Ovary (tissue), 9 donors: ENCODE measurements around the gene SORBS1. TPM values are rescaled to one million over a fixed set of nuclear protein-coding genes. Genes with fewer than 3 reads are reported as not detected.

Source experiments
- DNase-seq, 5 donors: peaks; one replicate each; pipeline ENCODE4 v3.0.0-alpha.2; 2019 to 2020
- H3K27ac ChIP-seq, 2 donors: fragments of 200-600 bp; one replicate each; pipeline versions ENCODE4 v1.5.1 to v1.8.0; 2019 to 2022
- H3K27me3 ChIP-seq: fragments of 200-600 bp; one replicate; pipeline ENCODE4 v1.8.0; 2022
- H3K36me3 ChIP-seq: fragments of 200-600 bp; sonication (generic); one replicate; pipeline ENCODE4 v1.5.1; 2019
- H3K4me1 ChIP-seq: one replicate; pipeline ENCODE4 v1.8.1; 2013; ENCODE audit warnings: mild to moderate bottlenecking, moderate library complexity; ENCODE audit not compliant: insufficient read depth
- H3K4me3 ChIP-seq: fragments of 200-600 bp; sonication (generic); one replicate; pipeline ENCODE4 v1.5.1; 2017
- H3K9me3 ChIP-seq, 2 donors: fragments of 200-600 bp in 1 of 2; sonication (generic) in 1 of 2; one replicate each; pipeline versions ENCODE4 v1.5.1 to v1.8.1; 2013 to 2019; ENCODE audit warnings: mild to moderate bottlenecking in 1 of 2, moderate library complexity in 1 of 2
- EP300 ChIP-seq: sonication (generic); formaldehyde crosslinking; IDR thresholded peaks from one replicate; pipeline ENCODE4 v1.6.1; 2017; ENCODE audit warnings: antibody characterized with exemption
- POLR2A ChIP-seq: fragments of 450-650 bp; IDR thresholded peaks from one replicate; pipeline ENCODE4 v1.6.1; 2017; ENCODE audit warnings: antibody characterized with exemption, mild to moderate bottlenecking, moderate library complexity
- WGBS, 3 donors: extraction: QIAGEN DNeasy Blood & Tissue Kit in 1 of 3; methylation state at CpG; one replicate each; pipeline versions ENCODE4 v1.1.5 to v1.1.7; 2013 to 2017; 5-methylcytosine and 5-hydroxymethylcytosine counted together
- intact Hi-C, 4 donors: fragments of 100-400 bp; cut with DNase I; formaldehyde crosslinking; loops; one replicate each; pipeline versions ENCODE4 v1.11.0 to v1.15.1; 2022 to 2023
- polyA plus RNA-seq, 2 donors: library from polyadenylated mRNA; stranded (reverse); fragments of 200-250 nt in 1 of 2; fragments of 350-450 nt in 1 of 2; fragmentation: Illumina TruSeq in 1 of 2; extraction: RNeasy Lipid Tissue Mini Kit (QIAGEN cat#74804) in 1 of 2; gene quantifications; one replicate each; pipeline ENCODE4 v1.2.3, GENCODE V29; 2013 to 2014
- total RNA-seq, 7 donors: library from RNA; depleted of rRNA in 2 of 7; stranded (reverse); fragments of >200 nt in 2 of 7; fragmentation: NEBNext Ultra II Directional in 3 of 7; extraction: Animal tissue kit (Norgen Biotek cat#: 25700) in 3 of 7; gene quantifications; one replicate each; pipeline versions ENCODE4 v1.1.0 to v1.2.4, GENCODE V29; 2016 to 2023
- TF ChIP-seq, protein P1 (sequence below), 3 donors: fragments of 450-650 bp in 2 of 3; fragments of 200-600 bp in 1 of 3; IDR thresholded peaks; one replicate each; pipeline versions ENCODE4 v1.5.1 to v1.8.0; 2016 to 2022; ENCODE audit warnings: antibody characterized with exemption in 3 of 3, mild to moderate bottlenecking in 1 of 3
- donor health status: DM: no; HTN: no; CAD: no; lungs with moderate emphysema.
- donor health status: DM: no; HTN: no; CAD: no.
- donor health status: Bipolar disorder and iron deficiency.
- donor health status: DM: yes; HTN: yes; CAD: no.
- donor health status: DM: no; HTN: no; CAD: no.
- donor health status: DM: yes; HTN: yes; CAD: no.

The SORBS1 gene
- total and polyA plus RNA-seq, 9 donors: 10.7 to 156 (median 20.0) TPM

DNA sequence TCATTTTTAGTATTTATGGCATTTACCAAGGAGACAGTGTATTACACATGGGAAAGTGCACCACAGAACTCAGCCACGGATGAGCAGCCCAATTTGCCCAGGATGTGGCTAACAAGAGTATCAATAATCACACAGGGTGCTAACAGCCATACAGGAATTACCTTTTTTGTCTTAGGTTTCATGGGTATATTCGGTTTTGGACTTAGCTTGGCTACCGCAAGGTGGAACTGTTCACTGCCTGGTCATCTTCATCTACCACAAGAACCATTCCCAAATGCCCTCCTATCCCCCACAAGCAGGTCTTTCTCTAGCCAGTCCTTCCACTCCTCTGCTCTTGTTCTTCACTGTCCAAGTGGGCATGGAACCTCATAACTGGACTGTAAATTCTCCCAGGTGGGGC, 276.4 kb downstream of the SORBS1 start:
- TF ChIP-seq EP300 (no peak), POLR2A (no peak)
- TF ChIP-seq, protein P1, sequence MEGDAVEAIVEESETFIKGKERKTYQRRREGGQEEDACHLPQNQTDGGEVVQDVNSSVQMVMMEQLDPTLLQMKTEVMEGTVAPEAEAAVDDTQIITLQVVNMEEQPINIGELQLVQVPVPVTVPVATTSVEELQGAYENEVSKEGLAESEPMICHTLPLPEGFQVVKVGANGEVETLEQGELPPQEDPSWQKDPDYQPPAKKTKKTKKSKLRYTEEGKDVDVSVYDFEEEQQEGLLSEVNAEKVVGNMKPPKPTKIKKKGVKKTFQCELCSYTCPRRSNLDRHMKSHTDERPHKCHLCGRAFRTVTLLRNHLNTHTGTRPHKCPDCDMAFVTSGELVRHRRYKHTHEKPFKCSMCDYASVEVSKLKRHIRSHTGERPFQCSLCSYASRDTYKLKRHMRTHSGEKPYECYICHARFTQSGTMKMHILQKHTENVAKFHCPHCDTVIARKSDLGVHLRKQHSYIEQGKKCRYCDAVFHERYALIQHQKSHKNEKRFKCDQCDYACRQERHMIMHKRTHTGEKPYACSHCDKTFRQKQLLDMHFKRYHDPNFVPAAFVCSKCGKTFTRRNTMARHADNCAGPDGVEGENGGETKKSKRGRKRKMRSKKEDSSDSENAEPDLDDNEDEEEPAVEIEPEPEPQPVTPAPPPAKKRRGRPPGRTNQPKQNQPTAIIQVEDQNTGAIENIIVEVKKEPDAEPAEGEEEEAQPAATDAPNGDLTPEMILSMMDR (IDR thresholded peaks at IDR 0.05): no peak
- Histone ChIP-seq H3K4me3 (no peak overlapping the region), H3K36me3 (no peaks in the 10 kb centered on the region), H3K27me3 (no peaks in the 10 kb centered on the region), H3K27ac (no peak overlapping the region), H3K4me1 (no peaks in the 10 kb centered on the region), H3K9me3 (no peaks in the 10 kb centered on the region)
- 81 to 87% (median 85%) methylated on average over 3 of the region's 3 CpGs for WGBS, 3 donors
- intact Hi-C loops: no loop called here
- DNase-seq: no peak

DNA sequence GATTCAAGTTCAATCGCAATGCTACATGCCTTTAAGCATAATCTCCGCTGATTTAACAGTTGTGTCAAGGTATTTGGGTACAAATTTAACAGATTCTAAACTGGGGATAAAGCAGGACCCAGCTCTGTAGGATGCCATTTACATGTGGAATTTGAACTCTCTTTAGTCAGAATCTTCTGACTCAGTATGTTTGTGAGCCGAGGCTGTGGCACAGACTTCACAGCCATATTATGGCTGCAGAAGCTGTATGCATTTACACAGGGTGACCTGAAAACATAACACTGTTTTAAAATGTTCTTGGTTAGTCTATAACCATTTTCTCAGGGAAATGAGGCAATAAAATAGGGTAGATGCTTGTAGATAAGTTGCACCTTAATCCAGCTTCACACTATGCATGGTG, 279.1 kb downstream of the SORBS1 start:
- TF ChIP-seq EP300: no peak
- TF ChIP-seq, protein P1 (IDR thresholded peaks at IDR 0.05): no peak
- no peak for TF ChIP-seq POLR2A
- H3K36me3 ChIP-seq: no peaks in the 10 kb centered on the region
- H3K4me1 ChIP-seq: no peaks in the 10 kb centered on the region
- no peaks in the 10 kb centered on the region for H3K9me3 ChIP-seq
- no peaks in the 10 kb centered on the region for H3K27me3 ChIP-seq
- WGBS, 3 donors: 82 to 91% (median 88%) methylated on average over 3 of the region's 3 CpGs
- H3K27ac ChIP-seq: no peak overlapping the region
- no peak for DNase-seq
- H3K4me3 ChIP-seq: no peak overlapping the region
- intact Hi-C loops: no loop called here

DNA sequence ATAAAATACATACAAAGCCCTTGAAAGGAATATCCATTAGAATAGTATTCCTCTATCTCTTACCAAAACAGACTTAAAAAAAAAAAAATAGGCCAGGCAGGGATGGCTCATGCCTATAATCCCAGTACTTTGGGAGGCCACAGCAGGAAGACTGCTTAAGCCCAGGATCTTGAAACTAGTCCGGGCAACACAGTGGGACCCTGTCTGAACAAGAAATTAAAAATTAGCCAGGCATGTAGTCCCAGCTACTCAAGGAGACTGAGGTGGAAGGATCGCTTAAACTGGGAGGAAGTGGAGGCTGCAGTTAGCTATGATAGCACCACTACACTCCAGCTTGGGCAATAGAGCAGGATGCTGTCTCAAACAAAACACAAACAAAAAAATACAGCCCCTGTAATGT, 280.0 kb downstream of the SORBS1 start:
- DNase-seq: no peak
- no peaks in the 10 kb centered on the region for H3K9me3 ChIP-seq
- intact Hi-C loops: no loop called here
- H3K4me3 ChIP-seq: no peak overlapping the region
- H3K36me3 ChIP-seq: no peaks in the 10 kb centered on the region
- TF ChIP-seq, protein P1 (IDR thresholded peaks at IDR 0.05): no peak
- TF ChIP-seq EP300: no peak
- TF ChIP-seq POLR2A: no peak
- no peaks in the 10 kb centered on the region for H3K27me3 ChIP-seq
- H3K4me1 ChIP-seq: no peaks in the 10 kb centered on the region
- H3K27ac ChIP-seq: no peak overlapping the region
- 92 to 99% (median 97%) methylated on average over 2 of the region's 2 CpGs for WGBS, 3 donors

DNA sequence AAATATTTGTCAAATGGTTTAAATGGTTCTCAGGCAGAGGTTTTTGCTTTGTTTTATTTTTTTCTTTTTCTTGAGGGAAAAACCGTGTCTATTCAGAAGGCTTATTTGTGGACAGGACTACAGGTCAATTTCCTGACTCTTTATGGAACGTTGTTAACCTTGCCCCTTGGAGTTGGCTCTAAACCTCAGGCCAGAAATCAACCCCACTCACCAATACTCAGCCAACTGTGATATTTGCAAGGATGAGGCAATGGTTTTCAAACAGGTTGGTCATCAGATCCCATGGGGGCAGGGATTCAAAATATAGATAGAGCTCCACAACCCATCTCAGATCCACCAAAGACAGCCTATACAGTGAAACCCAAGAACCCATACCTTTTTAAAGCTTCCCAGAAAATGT, 280.5 kb downstream of the SORBS1 start:
- Histone ChIP-seq H3K4me1 (no peaks in the 10 kb centered on the region), H3K27ac (no peak overlapping the region), H3K9me3 (no peaks in the 10 kb centered on the region), H3K4me3 (no peak overlapping the region), H3K36me3 (no peaks in the 10 kb centered on the region), H3K27me3 (no peaks in the 10 kb centered on the region)
- WGBS, 3 donors: 47 to 55% (median 49%) methylated on average over 2 of the region's 2 CpGs
- no peak for DNase-seq
- TF ChIP-seq POLR2A: no peak
- TF ChIP-seq EP300: no peak
- TF ChIP-seq, protein P1 (IDR thresholded peaks at IDR 0.05): no peak
- intact Hi-C loops: no loop called here
